Testis (tissue), 2 donors: Measurements from ENCODE around the gene NEK4.

ENCODE experiments used
- CTCF ChIP-seq, 3 experiments: fragments of 450-650 bp in 2 of 3; fragments of 200-600 bp in 1 of 3; sonication (generic) in 1 of 3; IDR thresholded peaks; one replicate each; pipeline ENCODE4 v1.5.1; 2016 to 2019; ENCODE audit warnings: antibody characterized with exemption in 3 of 3, mild to moderate bottlenecking in 2 of 3, moderate library complexity in 1 of 3
- POLR2A ChIP-seq: fragments of 450-650 bp; IDR thresholded peaks from one replicate; pipeline ENCODE4 v1.6.1; 2017; ENCODE audit warnings: antibody characterized with exemption, mild to moderate bottlenecking, moderate library complexity

- TF ChIP-seq CTCF (IDR thresholded peaks at IDR 0.05), result no peak
- TF ChIP-seq POLR2A, result no peak
Measured at GRCh38 chr3:52779837-52780585, 9.3 kb upstream of the NEK4 start.
